ENCODE results near the gene ZBP1. TPM values are rescaled to one million over a fixed set of nuclear protein-coding genes. Genes with fewer than 3 reads are reported as not detected.

Gene ZBP1
- total RNA-seq, 1 experiment from 2014 or later = not detected

DNA sequence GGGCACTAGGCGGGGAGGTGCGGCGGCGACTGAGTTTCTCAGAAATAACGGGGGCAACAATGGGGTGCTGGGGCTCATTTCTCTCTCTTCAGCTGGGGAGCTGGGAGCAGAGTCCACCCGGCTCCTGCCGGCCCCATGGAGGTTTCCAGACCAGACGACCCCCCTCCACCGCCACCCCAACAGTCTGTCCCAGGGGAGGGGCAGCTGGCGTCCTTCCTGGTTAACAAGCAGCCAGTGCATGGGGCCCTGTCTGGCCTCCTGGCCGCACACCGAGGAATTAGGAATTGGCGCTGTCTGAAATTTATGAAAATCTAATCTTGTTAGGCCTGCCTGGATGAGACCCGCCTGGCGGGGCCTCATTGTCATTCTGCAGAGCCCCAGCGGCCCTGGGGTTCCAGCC is 47.2 kb upstream of the ZBP1 start:
- TF ChIP-seq SRF (IDR thresholded peaks at IDR 0.05; ENCODE audit: low read depth) = no peak
- no peak for TF ChIP-seq FOSL1 (IDR thresholded peaks at IDR 0.05; ENCODE audit: low read depth)
- no peak for TF ChIP-seq EZH2phosphoT487 (IDR thresholded peaks at IDR 0.05; ENCODE audit: borderline replicate concordance)
- TF ChIP-seq ZFX (IDR thresholded peaks at IDR 0.05) = no peak
- TF ChIP-seq, protein P1, sequence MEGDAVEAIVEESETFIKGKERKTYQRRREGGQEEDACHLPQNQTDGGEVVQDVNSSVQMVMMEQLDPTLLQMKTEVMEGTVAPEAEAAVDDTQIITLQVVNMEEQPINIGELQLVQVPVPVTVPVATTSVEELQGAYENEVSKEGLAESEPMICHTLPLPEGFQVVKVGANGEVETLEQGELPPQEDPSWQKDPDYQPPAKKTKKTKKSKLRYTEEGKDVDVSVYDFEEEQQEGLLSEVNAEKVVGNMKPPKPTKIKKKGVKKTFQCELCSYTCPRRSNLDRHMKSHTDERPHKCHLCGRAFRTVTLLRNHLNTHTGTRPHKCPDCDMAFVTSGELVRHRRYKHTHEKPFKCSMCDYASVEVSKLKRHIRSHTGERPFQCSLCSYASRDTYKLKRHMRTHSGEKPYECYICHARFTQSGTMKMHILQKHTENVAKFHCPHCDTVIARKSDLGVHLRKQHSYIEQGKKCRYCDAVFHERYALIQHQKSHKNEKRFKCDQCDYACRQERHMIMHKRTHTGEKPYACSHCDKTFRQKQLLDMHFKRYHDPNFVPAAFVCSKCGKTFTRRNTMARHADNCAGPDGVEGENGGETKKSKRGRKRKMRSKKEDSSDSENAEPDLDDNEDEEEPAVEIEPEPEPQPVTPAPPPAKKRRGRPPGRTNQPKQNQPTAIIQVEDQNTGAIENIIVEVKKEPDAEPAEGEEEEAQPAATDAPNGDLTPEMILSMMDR (IDR thresholded peaks at IDR 0.05 in 2 of 3, conservative IDR thresholded peaks at IDR 0.05 in 1 of 3; ENCODE audit: borderline replicate concordance in 1 of 3, insufficient read depth in 1 of 3, low read depth in 2 of 3, low read length in 2 of 3) = no peak
- TF ChIP-seq, protein P2, sequence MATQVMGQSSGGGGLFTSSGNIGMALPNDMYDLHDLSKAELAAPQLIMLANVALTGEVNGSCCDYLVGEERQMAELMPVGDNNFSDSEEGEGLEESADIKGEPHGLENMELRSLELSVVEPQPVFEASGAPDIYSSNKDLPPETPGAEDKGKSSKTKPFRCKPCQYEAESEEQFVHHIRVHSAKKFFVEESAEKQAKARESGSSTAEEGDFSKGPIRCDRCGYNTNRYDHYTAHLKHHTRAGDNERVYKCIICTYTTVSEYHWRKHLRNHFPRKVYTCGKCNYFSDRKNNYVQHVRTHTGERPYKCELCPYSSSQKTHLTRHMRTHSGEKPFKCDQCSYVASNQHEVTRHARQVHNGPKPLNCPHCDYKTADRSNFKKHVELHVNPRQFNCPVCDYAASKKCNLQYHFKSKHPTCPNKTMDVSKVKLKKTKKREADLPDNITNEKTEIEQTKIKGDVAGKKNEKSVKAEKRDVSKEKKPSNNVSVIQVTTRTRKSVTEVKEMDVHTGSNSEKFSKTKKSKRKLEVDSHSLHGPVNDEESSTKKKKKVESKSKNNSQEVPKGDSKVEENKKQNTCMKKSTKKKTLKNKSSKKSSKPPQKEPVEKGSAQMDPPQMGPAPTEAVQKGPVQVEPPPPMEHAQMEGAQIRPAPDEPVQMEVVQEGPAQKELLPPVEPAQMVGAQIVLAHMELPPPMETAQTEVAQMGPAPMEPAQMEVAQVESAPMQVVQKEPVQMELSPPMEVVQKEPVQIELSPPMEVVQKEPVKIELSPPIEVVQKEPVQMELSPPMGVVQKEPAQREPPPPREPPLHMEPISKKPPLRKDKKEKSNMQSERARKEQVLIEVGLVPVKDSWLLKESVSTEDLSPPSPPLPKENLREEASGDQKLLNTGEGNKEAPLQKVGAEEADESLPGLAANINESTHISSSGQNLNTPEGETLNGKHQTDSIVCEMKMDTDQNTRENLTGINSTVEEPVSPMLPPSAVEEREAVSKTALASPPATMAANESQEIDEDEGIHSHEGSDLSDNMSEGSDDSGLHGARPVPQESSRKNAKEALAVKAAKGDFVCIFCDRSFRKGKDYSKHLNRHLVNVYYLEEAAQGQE (IDR thresholded peaks at IDR 0.05; ENCODE audit: low read depth) = no peak
- TF ChIP-seq ELF1 (IDR thresholded peaks at IDR 0.05; ENCODE audit: borderline replicate concordance, low read depth) = no peak
- no peak for TF ChIP-seq CEBPB (IDR thresholded peaks at IDR 0.05; ENCODE audit: low read depth)
- TF ChIP-seq YY1 (IDR thresholded peaks at IDR 0.05; ENCODE audit: extremely low read depth, insufficient replicate concordance, low read depth, low read length) = no peak
- TF ChIP-seq ZNF274 (IDR thresholded peaks at IDR 0.05; ENCODE audit: low read depth, low read length) = no peak
- no peak for TF ChIP-seq EGR1 (IDR thresholded peaks at IDR 0.05; ENCODE audit: low read depth)
- TF ChIP-seq, protein P3, sequence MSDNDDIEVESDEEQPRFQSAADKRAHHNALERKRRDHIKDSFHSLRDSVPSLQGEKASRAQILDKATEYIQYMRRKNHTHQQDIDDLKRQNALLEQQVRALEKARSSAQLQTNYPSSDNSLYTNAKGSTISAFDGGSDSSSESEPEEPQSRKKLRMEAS (IDR thresholded peaks at IDR 0.05) = no peak
- no peak for TF ChIP-seq RAD21 (IDR thresholded peaks at IDR 0.05; ENCODE audit: low read depth)
- no peak for TF ChIP-seq SIN3A (IDR thresholded peaks at IDR 0.05; ENCODE audit: low read depth)
- TF ChIP-seq JUND (IDR thresholded peaks at IDR 0.05) = no peak
- no peak for TF ChIP-seq POLR2A (IDR thresholded peaks at IDR 0.05; ENCODE audit: borderline replicate concordance, extremely low read depth, insufficient read depth, insufficient read length)
- TF ChIP-seq TCF7L2 (IDR thresholded peaks at IDR 0.05; ENCODE audit: borderline replicate concordance, extremely low read depth, insufficient read depth, insufficient read length) = no peak
- no peak for TF ChIP-seq POLR2AphosphoS5 (IDR thresholded peaks at IDR 0.05; ENCODE audit: low read depth, low read length)
- no peak for TF ChIP-seq CBX3 (IDR thresholded peaks at IDR 0.05; ENCODE audit: low read depth)
- Histone ChIP-seq H3K9me3 (ENCODE audit: control insufficient read depth in 1 of 2, insufficient read depth in 1 of 2, low read depth in 1 of 2, low read length in 2 of 2) (no peaks in the 10 kb centered on the region), H3K4me1 (ENCODE audit: control insufficient read depth in 1 of 2, insufficient read depth in 2 of 2, low read length in 2 of 2) (no peaks in the 10 kb centered on the region)

More for the DNA sequence above, 47.2 kb upstream of the ZBP1 start:
- Histone ChIP-seq H3K27ac (ENCODE audit: low read depth, low read length) (no peak overlapping the region), H3K9me2 (ENCODE audit: insufficient read depth) (no peaks in the 10 kb centered on the region), H4K20me1 (ENCODE audit: insufficient read depth) (no peaks in the 10 kb centered on the region), H2AFZ (ENCODE audit: low read depth, low read length, poor library complexity, severe bottlenecking) (no peak overlapping the region), H3K79me2 (ENCODE audit: insufficient read depth, low read length) (no peaks in the 10 kb centered on the region), H3K36me3 (ENCODE audit: control insufficient read depth in 1 of 2, insufficient read depth in 2 of 2, low read length in 2 of 2) (no peaks in the 10 kb centered on the region), H3K4me3 (replicated peaks in 1 of 2; ENCODE audit: low read depth in 1 of 2, low read length in 2 of 2) (no peak overlapping the region), H3K27me3 (ENCODE audit: insufficient read depth, low read length) (0 out of 2 replicates have a peak, but pooled peaks cover 8% of the 10 kb centered on the region), H3K9ac (ENCODE audit: low read length) (no peak overlapping the region), H3K4me2 (ENCODE audit: low read length) (no peak overlapping the region)
- CTCF ChIA-PET = no interaction called here
- no TSS peak for BruUV-seq (replicated peaks)
- ATAC-seq = no peak
- DNase-seq (ENCODE audit: low read depth, low spot score) = no peak
- intact Hi-C loops (cut with micrococcal nuclease) = no loop called here
- RAD21 ChIA-PET (ENCODE audit: low non-redundant PET in 1 of 2, low total read pairs in 2 of 2, uncharacterized antibody in 2 of 2, unreplicated experiment in 2 of 2) = no interaction called here
- POLR2A ChIA-PET = no interaction called here

Measured in HCT116 (cell line).